Adipose tissue (tissue), 3 donors: ENCODE measurements around the gene CLCN4. TPM values are rescaled to one million over a fixed set of nuclear protein-coding genes. Genes with fewer than 3 reads are reported as not detected.

Experiments used
- H3K27ac ChIP-seq: one replicate; pipeline ENCODE4 v1.5.1; 2013; ENCODE audit warnings: low read depth, low read length
- WGBS, 3 donors: extraction: QIAGEN DNeasy Blood & Tissue Kit; methylation state at CpG; one replicate each; pipeline ENCODE4 v1.1.7; 2013; 5-methylcytosine and 5-hydroxymethylcytosine counted together
- polyA plus RNA-seq, 3 donors: library from polyadenylated mRNA; stranded (reverse); fragments of 200-250 nt; gene quantifications; one replicate each; pipeline ENCODE4 v1.2.3, GENCODE V29; 2013
- donor health status: healthy with polysubstance abuse.
- donor health status: Bipolar disorder and iron deficiency.
- donor health status: healthy.

CLCN4 gene
- polyA plus RNA-seq = 1 to 10 TPM in 2 of 3 donors, under 1 TPM in 1; 0.76 to 2.4 (median 1.5) TPM

GRCh38 chrX:10156199-10157031 is at the start of gene CLCN4:
Gene CLCN4, plus strand, starts transcription at chrX:10156975. Its CDS starts 28,058 bp downstream, at chrX:10185033.
- H3K27ac ChIP-seq = no peak within 1 kb of the TSS
- 7 to 23% (median 10%) methylated on average over 27 of the region's 27 CpGs for WGBS, 3 donors

- 78 to 91% (median 91%) methylated on average over 2 of the region's 2 CpGs for WGBS, 3 donors
These were observed 49.3 kb upstream of the CLCN4 start for GRCh38 chrX:10107483-10107882.

GRCh38 chrX:10108288-10108687 is 48.5 kb upstream of the CLCN4 start:
- WGBS, 3 donors = 65 to 96% (median 81%) methylated on average over 5 to 9 of the region's 9 CpGs
- no peak overlapping the region for H3K27ac ChIP-seq

More at GRCh38 chrX:10107483-10107882, 49.3 kb upstream of the CLCN4 start:
- H3K27ac ChIP-seq = no peak overlapping the region

GRCh38 chrX:10109695-10110094 is 47.1 kb upstream of the CLCN4 start:
- 61 to 94% (median 78%) methylated on average over 18 to 27 of the region's 27 CpGs for WGBS, 3 donors

GRCh38 chrX:10110316-10110935 is 46.3 kb upstream of the CLCN4 start:
- H3K27ac ChIP-seq = no peak overlapping the region
- 74 to 79% (median 76%) methylated on average over 11 to 16 of the region's 16 CpGs for WGBS, 3 donors

More at GRCh38 chrX:10109695-10110094, 47.1 kb upstream of the CLCN4 start:
- H3K27ac ChIP-seq = no peak overlapping the region

GRCh38 chrX:10110984-10111363 is 45.8 kb upstream of the CLCN4 start:
- no peak overlapping the region for H3K27ac ChIP-seq
- 36 to 74% (median 70%) methylated on average over 10 of the region's 10 CpGs for WGBS, 3 donors

- no peak overlapping the region for H3K27ac ChIP-seq
- 61 to 73% (median 70%) methylated on average over 18 to 26 of the region's 26 CpGs for WGBS, 3 donors
These were observed 45.2 kb upstream of the CLCN4 start for GRCh38 chrX:10111364-10112148.

- WGBS, 3 donors = 79 to 87% (median 84%) methylated on average over 6 of the region's 6 CpGs
- no peak overlapping the region for H3K27ac ChIP-seq
These were observed 44.3 kb upstream of the CLCN4 start for GRCh38 chrX:10112510-10112909.

GRCh38 chrX:10115082-10115481 is 41.7 kb upstream of the CLCN4 start:
- WGBS, 3 donors = 74 to 97% (median 85%) methylated on average over 5 of the region's 5 CpGs
- no peak overlapping the region for H3K27ac ChIP-seq

GRCh38 chrX:10117301-10117700 is 39.5 kb upstream of the CLCN4 start:
- 96 to 98% (median 98%) methylated on average over 20 to 31 of the region's 31 CpGs for WGBS, 3 donors

GRCh38 chrX:10117864-10118377 is 38.9 kb upstream of the CLCN4 start:
- 92 to 95% (median 94%) methylated on average over 9 of the region's 9 CpGs for WGBS, 3 donors
- no peak overlapping the region for H3K27ac ChIP-seq

More at GRCh38 chrX:10117301-10117700, 39.5 kb upstream of the CLCN4 start:
- H3K27ac ChIP-seq = no peak overlapping the region

- no peak overlapping the region for H3K27ac ChIP-seq
- 81 to 91% (median 90%) methylated on average over 4 of the region's 4 CpGs for WGBS, 3 donors
These were observed 38.2 kb upstream of the CLCN4 start for GRCh38 chrX:10118530-10118929.

- H3K27ac ChIP-seq = no peak overlapping the region
- 15 to 17% (median 15%) methylated on average over 16 of the region's 16 CpGs for WGBS, 3 donors
These were observed 37.3 kb upstream of the CLCN4 start for GRCh38 chrX:10119399-10119990.

- H3K27ac ChIP-seq = no peak overlapping the region
- 43 to 83% (median 79%) methylated on average over 8 of the region's 8 CpGs for WGBS, 3 donors
These were observed 36.4 kb upstream of the CLCN4 start for GRCh38 chrX:10120331-10120730.

- WGBS, 3 donors = 52 to 86% (median 72%) methylated on average over 6 to 7 of the region's 7 CpGs
- no peak overlapping the region for H3K27ac ChIP-seq
These were observed 35.9 kb upstream of the CLCN4 start for GRCh38 chrX:10120828-10121227.

- no peak overlapping the region for H3K27ac ChIP-seq
These were observed 35.0 kb upstream of the CLCN4 start for GRCh38 chrX:10121787-10122186.

GRCh38 chrX:10124506-10125247 is 32.1 kb upstream of the CLCN4 start:
- no peak overlapping the region for H3K27ac ChIP-seq
- 95% methylated on average over 17 to 20 of the region's 20 CpGs for WGBS, 3 donors

More at GRCh38 chrX:10121787-10122186, 35.0 kb upstream of the CLCN4 start:
- WGBS, 3 donors = 38 to 80% (median 63%) methylated on average over 9 of the region's 9 CpGs

- 90 to 94% (median 94%) methylated on average over 6 to 13 of the region's 13 CpGs for WGBS, 3 donors
- no peak overlapping the region for H3K27ac ChIP-seq
These were observed 31.5 kb upstream of the CLCN4 start for GRCh38 chrX:10125248-10125615.
